Liver (tissue), 5 donors: ENCODE data around the gene DHRS3. TPM values are rescaled to one million over a fixed set of nuclear protein-coding genes. Genes with fewer than 3 reads are reported as not detected.

Source experiments
- polyA plus RNA-seq, 2 donors: library from polyadenylated mRNA; stranded (reverse) in 1 of 2; unstranded in 1 of 2; fragments of 200-250 nt in 1 of 2; fragments of >200 nt in 1 of 2; fragmentation: Nextera tagmentation in 1 of 2; extraction: Ambion mirVana in 1 of 2; gene quantifications; one replicate each; pipeline versions ENCODE4 v1.2.1 to v1.2.3, GENCODE V29; 2013 to 2015
- small RNA-seq: library from RNA; depleted of rRNA; stranded (forward); fragments of <200 nt; gene quantifications from one replicate; pipeline ENCODE3, GENCODE V24; 2014
- total RNA-seq, 2 donors: library from RNA; depleted of rRNA; stranded (reverse); fragments of >200 nt; gene quantifications; one replicate each; pipeline ENCODE4 v1.2.3, GENCODE V29; 2014
- donor health status: healthy.
- donor health status: healthy.
- donor health status: healthy.

The DHRS3 gene
- total and polyA plus RNA-seq, 4 donors, result 62.6 to 185 (median 158) TPM

Small RNAs within 50 kb of the gene (small RNA-seq; reads per million reads assigned to genes)
- gene MIR6730, result not detected
- not detected for gene RNU6ATAC18P

Other genes starting within 250 kb of the DHRS3 start
- not detected for gene AADACL4, start 25.9 kb upstream of the DHRS3 start, total RNA-seq
- gene AADACL4, start 25.9 kb upstream of the DHRS3 start, polyA plus RNA-seq, result not detected
- not detected for gene AADACL3, start 97.9 kb upstream of the DHRS3 start, total RNA-seq
- not detected for gene AADACL3, start 97.9 kb upstream of the DHRS3 start, polyA plus RNA-seq
- gene CFAP107, start 128.0 kb upstream of the DHRS3 start, total RNA-seq, result not detected
- gene CFAP107, start 128.0 kb upstream of the DHRS3 start, polyA plus RNA-seq, result not detected
- gene PRAMEF12, start 155.5 kb upstream of the DHRS3 start, total RNA-seq, result not detected
- not detected for gene PRAMEF12, start 155.5 kb upstream of the DHRS3 start, polyA plus RNA-seq
- not detected for gene PRAMEF1, start 173.2 kb upstream of the DHRS3 start, total RNA-seq
- gene PRAMEF1, start 173.2 kb upstream of the DHRS3 start, polyA plus RNA-seq, result not detected
- gene PRAMEF11, start 213.2 kb upstream of the DHRS3 start, total RNA-seq, result not detected
- gene PRAMEF11, start 213.2 kb upstream of the DHRS3 start, polyA plus RNA-seq, result not detected
- gene HNRNPCL1, start 230.5 kb upstream of the DHRS3 start, total RNA-seq, result not detected
- gene HNRNPCL1, start 230.5 kb upstream of the DHRS3 start, polyA plus RNA-seq, result not detected
- not detected for gene PRAMEF2, start 238.9 kb upstream of the DHRS3 start, total RNA-seq
- not detected for gene PRAMEF2, start 238.9 kb upstream of the DHRS3 start, polyA plus RNA-seq